Esophagus muscularis mucosa (tissue), 4 donors: ENCODE measurements around the gene GPM6B.

Experiments used
- EP300 ChIP-seq: sonication (generic); formaldehyde crosslinking; IDR thresholded peaks from one replicate; pipeline ENCODE4 v1.6.1; 2017; ENCODE audit warnings: antibody characterized with exemption
- POLR2A ChIP-seq: fragments of 450-650 bp; IDR thresholded peaks from one replicate; pipeline ENCODE4 v1.6.1; 2017; ENCODE audit warnings: antibody characterized with exemption, moderate library complexity, mild to moderate bottlenecking, low read depth
- POLR2AphosphoS5 ChIP-seq, 2 donors: sonication (generic); formaldehyde crosslinking; IDR thresholded peaks; one replicate each; pipeline ENCODE4 v1.6.1; 2017; ENCODE audit warnings: antibody characterized with exemption in 2 of 2
- TF ChIP-seq, protein P1 (sequence below), 3 experiments: fragments of 200-600 bp in 2 of 3; fragments of 450-650 bp in 1 of 3; sonication (generic) in 2 of 3; IDR thresholded peaks; one replicate each; pipeline ENCODE4 v1.5.1; 2017 to 2019; ENCODE audit warnings: antibody characterized with exemption in 3 of 3, mild to moderate bottlenecking in 2 of 3, moderate library complexity in 1 of 3

DNA sequence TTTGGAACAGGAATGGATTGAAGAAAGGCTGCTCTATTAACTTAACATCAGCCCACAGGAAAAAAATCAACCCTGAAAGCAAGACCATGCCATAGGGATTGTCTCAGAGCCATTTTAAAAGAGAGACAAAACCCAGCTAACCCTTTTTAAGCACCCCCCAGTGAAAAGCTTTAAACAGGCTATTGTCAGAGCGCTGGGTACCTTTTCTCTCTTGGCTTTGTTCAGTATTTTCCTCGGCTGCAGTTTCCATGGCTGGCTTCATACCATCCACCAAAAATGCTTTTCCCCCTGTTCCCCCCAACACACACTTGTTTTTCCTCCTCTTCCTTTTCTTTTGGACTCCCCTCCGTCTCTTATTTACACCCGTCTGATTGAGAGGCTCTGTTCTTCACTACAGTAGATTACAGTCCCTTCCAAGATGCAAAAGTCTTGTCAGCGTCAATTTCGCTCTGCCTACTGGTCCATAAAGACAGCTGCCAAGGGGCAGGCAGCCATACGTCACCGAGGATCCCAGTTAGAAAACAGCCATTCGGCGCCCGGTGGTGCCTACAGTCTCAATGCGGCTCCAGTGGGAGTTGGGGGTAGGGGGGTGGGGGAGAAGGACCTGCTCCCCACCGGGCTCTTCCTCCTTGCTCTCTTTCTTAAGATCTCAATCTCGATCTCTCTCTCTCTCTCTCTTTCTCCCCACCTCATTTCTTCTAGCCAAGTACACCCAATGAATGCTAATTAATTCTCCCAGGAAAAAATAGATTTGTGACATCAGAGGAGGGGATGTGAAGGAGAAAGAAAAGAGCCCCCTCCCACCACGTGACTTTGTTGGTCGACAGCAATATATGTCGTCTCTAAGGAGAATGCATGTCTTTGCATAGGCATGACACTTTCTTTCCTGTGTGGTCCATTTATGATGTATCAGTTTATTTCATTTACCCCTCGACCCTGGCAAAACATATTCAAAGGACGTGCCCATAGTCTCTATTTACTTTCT lies at the start of gene GPM6B:
- TF ChIP-seq, protein P1, sequence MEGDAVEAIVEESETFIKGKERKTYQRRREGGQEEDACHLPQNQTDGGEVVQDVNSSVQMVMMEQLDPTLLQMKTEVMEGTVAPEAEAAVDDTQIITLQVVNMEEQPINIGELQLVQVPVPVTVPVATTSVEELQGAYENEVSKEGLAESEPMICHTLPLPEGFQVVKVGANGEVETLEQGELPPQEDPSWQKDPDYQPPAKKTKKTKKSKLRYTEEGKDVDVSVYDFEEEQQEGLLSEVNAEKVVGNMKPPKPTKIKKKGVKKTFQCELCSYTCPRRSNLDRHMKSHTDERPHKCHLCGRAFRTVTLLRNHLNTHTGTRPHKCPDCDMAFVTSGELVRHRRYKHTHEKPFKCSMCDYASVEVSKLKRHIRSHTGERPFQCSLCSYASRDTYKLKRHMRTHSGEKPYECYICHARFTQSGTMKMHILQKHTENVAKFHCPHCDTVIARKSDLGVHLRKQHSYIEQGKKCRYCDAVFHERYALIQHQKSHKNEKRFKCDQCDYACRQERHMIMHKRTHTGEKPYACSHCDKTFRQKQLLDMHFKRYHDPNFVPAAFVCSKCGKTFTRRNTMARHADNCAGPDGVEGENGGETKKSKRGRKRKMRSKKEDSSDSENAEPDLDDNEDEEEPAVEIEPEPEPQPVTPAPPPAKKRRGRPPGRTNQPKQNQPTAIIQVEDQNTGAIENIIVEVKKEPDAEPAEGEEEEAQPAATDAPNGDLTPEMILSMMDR (IDR thresholded peaks at IDR 0.05), result no peak
- TF ChIP-seq POLR2A, result no peak
- no peak for TF ChIP-seq EP300
- TF ChIP-seq POLR2AphosphoS5 (IDR thresholded peaks at IDR 0.05), result no peak
